Erythroblast (primary cell): ENCODE results near the gene FBXW12.
"Not testable (repeated sequence)": the region's sequence is repeated elsewhere in the genome, so short reads cannot be mapped to it uniquely, and the experiment has no call there.

Experiments used
- GATA1 ChIP-seq: IDR thresholded peaks from 2 replicates; pipeline ENCODE4 v1.6.1; 2011; ENCODE audit warnings: low read depth, mild to moderate bottlenecking, control low read depth, low read length, moderate library complexity
- POLR2A ChIP-seq: IDR thresholded peaks from 2 replicates; pipeline ENCODE4 v1.6.1; 2011; ENCODE audit warnings: mild to moderate bottlenecking, low read length

- TF ChIP-seq POLR2A, GATA1: not testable (repeated sequence)
Observed at GRCh38 chr3:48335286-48335685, 36.7 kb upstream of the FBXW12 start.
